ENCODE results near the gene GYPA. TPM values are rescaled to one million over a fixed set of nuclear protein-coding genes. Genes with fewer than 3 reads are reported as not detected.
"Not testable (repeated sequence)": the region's sequence is repeated elsewhere in the genome, so short reads cannot be mapped to it uniquely, and the experiment has no call there.

Gene GYPA
- total RNA-seq: not detected in 2 replicates

DNA sequence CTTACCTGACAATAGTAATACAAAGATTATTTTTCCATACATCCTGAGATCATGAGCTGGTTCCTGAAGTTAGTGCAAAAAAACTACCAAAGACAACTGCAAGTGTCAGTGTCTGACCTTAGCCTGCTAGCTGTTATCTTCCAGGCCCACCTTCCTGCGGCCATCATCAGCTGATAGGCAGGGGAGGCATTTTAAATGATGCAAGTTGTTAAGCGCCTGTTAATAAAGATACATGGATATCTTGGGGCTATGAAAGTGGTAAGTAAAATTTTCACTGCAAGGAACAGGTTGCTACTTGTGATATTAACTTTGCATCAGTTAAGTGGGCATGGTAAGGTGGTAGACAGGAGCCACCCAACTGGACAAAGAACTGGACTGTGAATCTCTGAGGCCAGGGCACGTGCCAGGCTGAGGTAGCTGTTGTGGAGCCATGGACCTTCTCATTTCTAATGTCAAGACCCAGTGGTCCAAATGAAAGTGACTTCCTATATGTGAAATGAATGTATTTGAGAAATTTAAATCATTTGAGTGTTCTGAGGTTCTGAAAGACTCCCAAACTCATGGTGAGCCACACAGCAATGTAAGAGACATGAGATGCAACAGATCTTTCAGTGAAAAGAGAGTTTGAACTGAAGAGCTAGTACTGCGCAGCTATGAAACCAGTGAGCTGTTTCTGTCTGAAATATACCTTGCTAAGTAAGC lies at the start of gene GYPA:
GYPA (minus strand) TSS at position 125 of the 702 bp plus-strand sequence; CDS start at position 42, 83 bp downstream.
- not testable (repeated sequence) for H3K36me3 ChIP-seq (ENCODE audit: control insufficient read depth, insufficient read depth, low read length)

DNA sequence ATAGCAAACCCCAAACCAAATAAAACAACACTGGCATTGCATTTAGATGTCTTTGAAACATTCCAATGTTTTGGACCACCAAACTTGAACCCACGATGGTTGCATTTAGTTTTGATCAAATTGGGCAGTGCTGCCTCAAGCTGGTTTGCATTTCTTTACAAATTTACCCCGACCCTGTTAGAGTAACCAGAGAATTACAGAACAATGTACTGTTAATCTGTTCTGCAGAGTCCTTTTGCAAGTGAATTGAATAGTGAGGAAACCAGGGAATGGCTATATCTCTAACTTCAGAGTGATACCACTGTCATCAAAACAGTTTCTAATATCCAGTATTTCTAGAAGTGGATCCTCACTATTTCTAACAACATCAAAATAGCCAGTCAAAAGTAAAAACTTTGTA lies 49.5 kb upstream of the GYPA start:
- no peak for DNase-seq (ENCODE audit: low read depth)
- TF ChIP-seq, protein P1, sequence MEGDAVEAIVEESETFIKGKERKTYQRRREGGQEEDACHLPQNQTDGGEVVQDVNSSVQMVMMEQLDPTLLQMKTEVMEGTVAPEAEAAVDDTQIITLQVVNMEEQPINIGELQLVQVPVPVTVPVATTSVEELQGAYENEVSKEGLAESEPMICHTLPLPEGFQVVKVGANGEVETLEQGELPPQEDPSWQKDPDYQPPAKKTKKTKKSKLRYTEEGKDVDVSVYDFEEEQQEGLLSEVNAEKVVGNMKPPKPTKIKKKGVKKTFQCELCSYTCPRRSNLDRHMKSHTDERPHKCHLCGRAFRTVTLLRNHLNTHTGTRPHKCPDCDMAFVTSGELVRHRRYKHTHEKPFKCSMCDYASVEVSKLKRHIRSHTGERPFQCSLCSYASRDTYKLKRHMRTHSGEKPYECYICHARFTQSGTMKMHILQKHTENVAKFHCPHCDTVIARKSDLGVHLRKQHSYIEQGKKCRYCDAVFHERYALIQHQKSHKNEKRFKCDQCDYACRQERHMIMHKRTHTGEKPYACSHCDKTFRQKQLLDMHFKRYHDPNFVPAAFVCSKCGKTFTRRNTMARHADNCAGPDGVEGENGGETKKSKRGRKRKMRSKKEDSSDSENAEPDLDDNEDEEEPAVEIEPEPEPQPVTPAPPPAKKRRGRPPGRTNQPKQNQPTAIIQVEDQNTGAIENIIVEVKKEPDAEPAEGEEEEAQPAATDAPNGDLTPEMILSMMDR (IDR thresholded peaks at IDR 0.05; ENCODE audit: insufficient read depth, low read length, poor library complexity, severe bottlenecking): no peak
- no peak overlapping the region for H3K4me3 ChIP-seq (ENCODE audit: low read depth, low read length)
- no peaks in the 10 kb centered on the region for H3K36me3 ChIP-seq (ENCODE audit: control insufficient read depth, insufficient read depth, low read length)
- H3K27me3 ChIP-seq (ENCODE audit: control insufficient read depth, insufficient read depth, low read length): no peaks in the 10 kb centered on the region

More for the DNA sequence above, at the start of gene GYPA:
- not testable (repeated sequence) for H3K4me3 ChIP-seq (ENCODE audit: low read depth, low read length); DNase-seq (ENCODE audit: low read depth); H3K27me3 ChIP-seq (ENCODE audit: control insufficient read depth, insufficient read depth, low read length)

DNA sequence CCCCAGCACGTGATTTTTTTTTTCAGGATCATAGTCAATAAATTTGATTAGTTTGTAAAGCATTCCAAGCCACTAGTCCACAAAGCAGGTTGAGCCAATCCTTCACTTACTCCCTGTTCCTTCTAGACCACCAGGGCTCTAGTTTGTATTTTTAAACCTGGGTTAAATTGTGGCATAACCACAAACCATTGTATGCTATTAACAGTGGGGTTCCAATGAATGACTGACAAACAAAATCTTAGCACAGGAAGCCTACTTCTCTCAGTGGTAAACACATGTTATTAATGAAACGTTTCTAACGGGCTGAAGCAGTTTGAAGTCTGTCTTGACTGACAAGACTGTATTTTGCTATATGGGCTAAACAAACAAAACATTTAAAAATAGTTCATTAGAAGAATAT lies 48.6 kb upstream of the GYPA start:
- Histone ChIP-seq H3K36me3 (ENCODE audit: control insufficient read depth, insufficient read depth, low read length) (no peaks in the 10 kb centered on the region), H3K4me3 (ENCODE audit: low read depth, low read length) (no peak overlapping the region), H3K27me3 (ENCODE audit: control insufficient read depth, insufficient read depth, low read length) (no peaks in the 10 kb centered on the region)
- no peak for DNase-seq (ENCODE audit: low read depth)
- TF ChIP-seq, protein P1 (IDR thresholded peaks at IDR 0.05; ENCODE audit: insufficient read depth, low read length, poor library complexity, severe bottlenecking): no peak

DNA sequence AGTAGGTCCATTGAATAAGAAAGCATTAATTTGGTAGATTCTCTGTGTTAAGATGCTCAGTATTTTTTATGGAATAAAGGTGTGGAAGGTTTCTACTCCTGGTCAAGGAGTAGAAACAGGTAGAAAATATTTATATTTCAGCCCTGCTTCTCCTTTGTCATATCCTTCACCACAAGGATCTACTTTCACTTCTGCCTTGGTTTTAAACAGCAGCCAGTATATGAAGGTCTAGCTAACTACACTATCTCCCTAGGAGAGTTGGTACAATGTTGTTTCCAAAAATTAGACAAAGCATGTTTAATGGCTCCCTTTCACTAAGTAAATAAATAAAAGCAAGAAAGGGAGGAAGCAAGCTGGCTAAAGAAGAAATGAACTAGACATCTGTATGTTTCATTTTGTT lies 44.6 kb upstream of the GYPA start:
- H3K4me3 ChIP-seq (ENCODE audit: low read depth, low read length): no peak overlapping the region
- TF ChIP-seq, protein P1 (IDR thresholded peaks at IDR 0.05; ENCODE audit: insufficient read depth, low read length, poor library complexity, severe bottlenecking): no peak
- H3K36me3 ChIP-seq (ENCODE audit: control insufficient read depth, insufficient read depth, low read length): no peaks in the 10 kb centered on the region
- no peaks in the 10 kb centered on the region for H3K27me3 ChIP-seq (ENCODE audit: control insufficient read depth, insufficient read depth, low read length)
- no peak for DNase-seq (ENCODE audit: low read depth)

DNA sequence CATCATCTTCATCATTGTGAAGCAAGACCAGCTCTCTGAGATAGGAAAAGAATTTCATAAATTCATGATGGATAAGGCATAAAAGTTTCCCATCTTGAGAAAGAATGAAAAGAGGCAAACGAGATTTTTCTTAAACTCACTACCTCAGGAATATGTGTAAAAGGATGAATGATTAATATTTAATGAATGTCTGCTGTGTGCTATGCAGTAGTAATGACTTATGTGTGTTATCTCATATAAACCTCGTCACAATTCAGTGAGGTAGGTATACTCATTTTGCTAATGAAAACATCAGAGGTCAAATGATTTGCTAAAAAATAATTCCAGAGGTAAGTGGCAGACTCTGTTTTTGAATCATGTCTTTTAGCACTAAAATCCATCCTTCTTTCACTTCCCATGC lies 42.6 kb upstream of the GYPA start:
- DNase-seq (ENCODE audit: low read depth): no peak
- H3K27me3 ChIP-seq (ENCODE audit: control insufficient read depth, insufficient read depth, low read length): no peaks in the 10 kb centered on the region
- TF ChIP-seq, protein P1 (IDR thresholded peaks at IDR 0.05; ENCODE audit: insufficient read depth, low read length, poor library complexity, severe bottlenecking): no peak
- no peak overlapping the region for H3K4me3 ChIP-seq (ENCODE audit: low read depth, low read length)
- no peaks in the 10 kb centered on the region for H3K36me3 ChIP-seq (ENCODE audit: control insufficient read depth, insufficient read depth, low read length)

DNA sequence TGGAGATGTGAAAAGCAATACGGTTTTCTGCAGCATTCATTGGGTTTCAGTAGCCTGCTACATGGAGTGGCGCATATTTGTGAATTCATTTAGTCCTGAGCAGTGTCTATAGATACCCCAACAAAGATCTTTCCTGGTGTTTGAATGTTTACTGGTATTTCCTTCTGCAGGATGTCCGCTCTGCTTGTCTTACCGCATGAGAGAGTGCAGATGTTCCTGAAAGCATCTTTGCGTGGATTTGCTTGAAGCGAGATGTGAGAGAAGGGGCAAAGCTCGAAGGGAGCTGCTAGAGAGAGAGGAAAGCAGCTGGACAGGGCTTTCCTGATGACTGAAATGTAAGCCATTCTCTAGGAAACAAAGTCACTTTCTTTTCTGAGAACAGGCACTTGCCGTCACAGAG lies 40.9 kb upstream of the GYPA start:
- TF ChIP-seq, protein P1 (IDR thresholded peaks at IDR 0.05; ENCODE audit: insufficient read depth, low read length, poor library complexity, severe bottlenecking): no peak

More for the DNA sequence above, 40.9 kb upstream of the GYPA start:
- Histone ChIP-seq H3K27me3 (ENCODE audit: control insufficient read depth, insufficient read depth, low read length) (no peaks in the 10 kb centered on the region), H3K4me3 (ENCODE audit: low read depth, low read length) (no peak overlapping the region), H3K36me3 (ENCODE audit: control insufficient read depth, insufficient read depth, low read length) (no peaks in the 10 kb centered on the region)
- DNase-seq (ENCODE audit: low read depth): no peak
